Heart left ventricle (tissue), 16 donors: ENCODE data around the gene QKI. TPM values are rescaled to one million over a fixed set of nuclear protein-coding genes. Genes with fewer than 3 reads are reported as not detected.

Source experiments
- ATAC-seq, 4 donors: fragments of 200-7000 bp; cut with Tn5 transposase; one replicate each; pipeline ENCODE4 v1.9.1; 2020 to 2022; ENCODE audit warnings: moderate library complexity in 4 of 4, mild to moderate bottlenecking in 3 of 4, moderate number of reproducible peaks in 1 of 4
- DNase-seq, 5 donors: peaks; one replicate each; pipeline ENCODE4 v3.0.0-alpha.2; 2020
- H3K27ac ChIP-seq, 12 donors: fragments of 200-600 bp; sonication (generic) in 4 of 12; one replicate each; pipeline versions ENCODE4 v1.5.0 to v1.8.0; 2016 to 2022; ENCODE audit warnings: mild to moderate bottlenecking in 2 of 12
- H3K27me3 ChIP-seq, 9 donors: fragments of 200-600 bp; sonication (generic) in 2 of 9; one replicate each; pipeline versions ENCODE4 v1.5.1 to v1.8.0; 2016 to 2022; ENCODE audit warnings: mild to moderate bottlenecking in 3 of 9
- H3K36me3 ChIP-seq, 9 donors: fragments of 200-600 bp; sonication (generic) in 2 of 9; one replicate each; pipeline versions ENCODE4 v1.5.0 to v1.8.0; 2018 to 2022; ENCODE audit warnings: mild to moderate bottlenecking in 2 of 9
- H3K4me1 ChIP-seq, 12 donors: fragments of 200-600 bp; sonication (generic) in 4 of 12; one replicate each; pipeline versions ENCODE4 v1.5.0 to v1.8.0; 2016 to 2022; ENCODE audit warnings: mild to moderate bottlenecking in 3 of 12
- H3K4me3 ChIP-seq, 12 donors: fragments of 200-600 bp; sonication (generic) in 4 of 12; one replicate each; pipeline versions ENCODE4 v1.5.0 to v1.8.0; 2017 to 2022; ENCODE audit warnings: mild to moderate bottlenecking in 9 of 12, moderate library complexity in 4 of 12
- H3K9me3 ChIP-seq, 12 donors: fragments of 200-600 bp; sonication (generic) in 4 of 12; one replicate each; pipeline versions ENCODE4 v1.5.0 to v1.8.0; 2016 to 2022; ENCODE audit warnings: mild to moderate bottlenecking in 1 of 12
- CTCF ChIP-seq, 12 donors: fragments of 200-600 bp; sonication (generic) in 4 of 12; IDR thresholded peaks; one replicate each; pipeline versions ENCODE4 v1.5.0 to v1.8.0; 2018 to 2022; ENCODE audit warnings: antibody characterized with exemption in 12 of 12, mild to moderate bottlenecking in 5 of 12
- POLR2A ChIP-seq, 2 donors: fragments of 450-650 bp; IDR thresholded peaks; one replicate each; pipeline ENCODE4 v1.6.1; 2017; ENCODE audit warnings: antibody characterized with exemption in 2 of 2, mild to moderate bottlenecking in 2 of 2, moderate library complexity in 2 of 2
- WGBS, 4 donors: extraction: QIAGEN DNeasy Blood & Tissue Kit in 2 of 4; methylation state at CpG; one replicate each; pipeline versions ENCODE4 v1.1.5 to v1.1.7; 2013 to 2018; 5-methylcytosine and 5-hydroxymethylcytosine counted together
- intact Hi-C, 10 donors: fragments of 100-400 bp; cut with DNase I; formaldehyde crosslinking; loops; one replicate each; pipeline versions ENCODE4 v1.11.1 to v1.14.2; 2022
- polyA plus RNA-seq, 2 donors: library from polyadenylated mRNA; stranded (reverse); fragments of 200-250 nt; gene quantifications; one replicate each; pipeline ENCODE4 v1.2.3, GENCODE V29; 2013
- total RNA-seq, 9 donors: library from RNA; depleted of rRNA in 2 of 9; stranded (reverse); fragments of >200 nt in 2 of 9; fragmentation: NEBNext Ultra II Directional in 3 of 9; extraction: Animal tissue kit (Norgen Biotek cat#: 25700) in 3 of 9; gene quantifications; one replicate each; pipeline versions ENCODE4 v1.1.0 to v1.2.4, GENCODE V29; 2016 to 2023
- donor health status: ischemic (EF 13 %, LVEDD 7.1; RV severe dilation, severe dysfunction).
- donor health status: healthy with polysubstance abuse.
- donor health status: DM: no; HTN: yes; CAD: no.
- donor health status: DM: no; HTN: no; CAD: no.
- donor health status: ischemic (EF 25% LVEDD 6.9; RV normal size, moderate dysfunction).
- donor health status: ischemic (EF 25% LVEDD 5.7; RV mildly dilated, moderate dysfunction).
- donor health status: healthy.
- donor health status: DM: yes; HTN: yes; CAD: no.
- donor health status: ischemic (EF 35%, LVEDD 5.7; RV mildly dilated, moderate dysfunction).
- donor health status: nonischemic (EF 11% LVEDD 7.7; RV severe dilation, severe dysfunction).
- donor health status: DM: yes; HTN: yes; CAD: no.
- donor health status: PGD.
- donor health status: ischemic (EF 29% LVEDD 5.4; RV normal size, mild dysfunction).
- donor health status: nonischemic (EF 23%, LVEDD 6.1; RV moderate dilation, normal function).

QKI gene
- total and polyA plus RNA-seq, 11 donors, result 80.2 to 607 (median 474) TPM

- WGBS, 4 donors, result 92 to 94% (median 93%) methylated on average over 8 of the region's 8 CpGs
- Histone ChIP-seq H3K4me1 (no peaks in the 10 kb centered on the region), H3K36me3 (no peaks in the 10 kb centered on the region), H3K27ac (no peak overlapping the region), H3K4me3 (no peak overlapping the region), H3K9me3 (peaks cover 0 to 10% (median 0%) of the 10 kb centered on the region in 12 donors), H3K27me3 (peaks cover 0 to 10% (median 6%) of the 10 kb centered on the region in 9 donors)
- no peak for ATAC-seq
- intact Hi-C loops, result no loop called here
- DNase-seq, result no peak
- TF ChIP-seq CTCF (IDR thresholded peaks at IDR 0.05) (no peak), POLR2A (IDR thresholded peaks at IDR 0.05) (no peak)
Observed at GRCh38 chr6:163626073-163626867, 211.8 kb downstream of the QKI start.

- TF ChIP-seq POLR2A (IDR thresholded peaks at IDR 0.05) (no peak), CTCF (IDR thresholded peaks at IDR 0.05) (no peak)
- Histone ChIP-seq H3K4me3 (no peak overlapping the region), H3K9me3 (peaks cover 0 to 10% (median 0%) of the 10 kb centered on the region in 12 donors), H3K36me3 (no peaks in the 10 kb centered on the region), H3K27me3 (peaks cover 0 to 21% (median 11%) of the 10 kb centered on the region in 9 donors), H3K27ac (no peak overlapping the region), H3K4me1 (no peaks in the 10 kb centered on the region)
- 80 to 86% (median 83%) methylated on average over 10 to 11 of the region's 11 CpGs for WGBS, 4 donors
- DNase-seq, result no peak
- intact Hi-C loops, result no loop called here
- ATAC-seq, result no peak
Observed at GRCh38 chr6:163627274-163628062, 212.9 kb downstream of the QKI start.
